CD1c-positive myeloid dendritic cell (primary cell): ENCODE results near the gene HSD17B7.

Experiments
- DNase-seq: peaks from one replicate; pipeline ENCODE4 v3.0.0-alpha.2; 2016; ENCODE audit errors: extremely low spot score

HSD17B7 gene

GRCh38 chr1:162856260-162856659 is 65.8 kb downstream of the HSD17B7 start:
- no peak for DNase-seq

DNA sequence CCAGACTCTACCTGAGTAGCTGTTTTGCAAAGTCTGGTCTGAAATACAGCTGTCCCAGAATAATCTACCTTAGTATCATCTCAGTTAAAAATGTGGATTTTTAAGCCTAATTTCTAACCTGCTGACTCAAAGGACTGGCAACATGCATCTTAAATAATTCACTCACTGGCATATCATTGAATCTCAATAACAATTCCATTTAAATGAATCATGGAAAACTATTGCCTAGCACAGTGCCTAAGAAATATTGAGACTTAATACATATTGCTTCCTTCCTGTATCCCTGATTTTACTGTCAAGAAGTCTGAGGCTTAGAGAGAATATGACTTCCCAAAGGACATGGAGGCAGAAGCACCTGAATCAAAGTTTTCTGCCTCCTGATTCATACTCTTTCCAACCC is 67.3 kb downstream of the HSD17B7 start:
- no peak for DNase-seq

DNA sequence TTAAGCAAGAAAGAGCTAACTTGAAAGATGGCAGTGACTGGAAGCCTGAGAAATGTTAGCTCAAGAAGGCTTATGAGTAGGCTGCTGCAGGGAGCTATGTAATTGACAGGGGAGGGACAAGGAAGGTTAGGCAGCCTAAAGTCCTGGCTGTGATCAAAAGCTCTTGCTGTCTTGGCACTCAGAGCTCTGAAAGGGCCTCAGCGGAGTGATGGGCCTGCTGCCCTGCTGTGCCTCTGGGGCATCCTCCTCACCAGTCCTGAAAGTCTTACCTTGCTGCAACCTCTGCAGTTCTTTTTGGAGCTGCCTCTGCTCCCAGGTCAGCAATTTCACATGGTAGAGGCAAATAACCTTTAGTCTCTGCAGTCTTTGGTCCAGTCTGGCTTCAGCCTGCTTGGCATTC is 68.7 kb downstream of the HSD17B7 start:
- DNase-seq = no peak

DNA sequence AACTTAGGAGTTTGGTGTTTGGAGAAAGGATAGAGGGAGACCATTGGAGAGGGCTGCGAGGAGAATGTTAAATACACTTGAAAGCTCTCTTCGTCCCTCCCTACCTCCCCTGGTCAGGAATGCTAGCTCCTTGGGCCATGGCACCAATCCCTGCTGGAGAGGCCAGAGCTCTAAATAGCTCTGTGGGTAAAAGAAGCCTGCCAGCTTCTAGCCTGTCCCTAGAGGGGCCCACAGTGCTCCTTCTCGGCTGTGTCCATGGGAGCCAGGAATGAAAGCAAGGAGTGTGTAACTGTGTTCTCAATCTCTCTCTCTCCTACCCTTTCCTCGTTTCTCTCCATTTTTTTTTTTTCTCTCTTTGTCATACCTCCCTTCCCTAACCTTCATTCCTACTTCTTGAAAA is 70.6 kb downstream of the HSD17B7 start, which contains the start of gene CCDC190:
TSS of gene CCDC190 (minus strand) at position 75 of the 400 bp plus-strand sequence. CDS start 1,529 bp downstream, outside the sequence.
- DNase-seq = no peak

GRCh38 chr1:162861625-162862024 is 71.1 kb downstream of the HSD17B7 start:
- no peak for DNase-seq
